ENCODE data around the gene SMAD3. TPM values are rescaled to one million over a fixed set of nuclear protein-coding genes. Genes with fewer than 3 reads are reported as not detected.

The SMAD3 gene
- total and polyA plus RNA-seq, 2 of the 4 experiments (the other 2 are of a cell fraction), result 71.0 to 177 TPM

DNA sequence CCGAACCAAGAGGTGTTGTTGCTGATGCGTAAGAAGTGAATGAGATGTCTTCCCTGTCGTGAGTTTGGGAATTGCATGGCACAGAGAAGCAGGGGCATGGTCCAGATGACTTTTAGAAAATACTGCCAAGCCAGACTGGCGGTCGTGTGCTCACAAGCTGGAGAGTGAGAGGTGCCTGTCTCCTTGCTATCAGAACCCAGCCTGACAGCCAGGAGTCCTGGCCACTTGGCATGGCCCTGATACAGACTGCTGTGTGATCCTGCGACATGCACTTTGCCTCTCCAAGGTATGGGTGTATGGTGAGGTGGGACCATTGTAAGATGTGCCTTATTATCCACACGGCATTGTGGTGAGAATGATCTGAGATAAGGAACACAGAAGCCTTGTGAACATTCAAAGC is 93.0 kb downstream of the SMAD3 start:
- Histone ChIP-seq H3K9me3 (ENCODE audit: control insufficient read depth, insufficient read depth, low read length) (no peaks in the 10 kb centered on the region; the same call in 1 of the 2 replicates), H2AFZ (replicated peaks; ENCODE audit: low read length, poor library complexity) (no peak overlapping the region), H3K9ac (ENCODE audit: low read depth, low read length) (no peak overlapping the region), H3K79me1 (ENCODE audit: low read depth in 1 of 2, low read length in 2 of 2) (peaks cover 46 to 90% of the 10 kb centered on the region in 2 experiments), H2AK9ac (replicated peaks; ENCODE audit: low read depth, low read length, poor library complexity) (no peak overlapping the region), H2BK5ac (ENCODE audit: low read depth, low read length, poor library complexity, severe bottlenecking) (peak overlapping the region; percentile 8), H3K9me1 (ENCODE audit: insufficient read depth, low read length) (peaks cover 45% of the 10 kb centered on the region), H2BK15ac (ENCODE audit: low read depth, low read length) (0 out of 3 replicates have a peak overlapping the region, but pooled peaks have one; percentile 3), H4K8ac (ENCODE audit: low read depth in 2 of 2, low read length in 2 of 2) (peak overlapping the region; percentile 15 to 76; a peak in 2 of 4 replicates), H3K4me3 (ENCODE audit: insufficient read depth, low read depth, low read length) (no peak overlapping the region), H3K4me2 (ENCODE audit: low read depth, low read length) (no peak overlapping the region), H3K4me1 (ENCODE audit: control insufficient read depth, insufficient read depth, low read length) (peaks cover 29% of the 10 kb centered on the region), H3K27me3 (ENCODE audit: control insufficient read depth, insufficient read depth, low read length) (no peaks in the 10 kb centered on the region), H4K91ac (ENCODE audit: insufficient read depth, low read depth, low read length) (no peak overlapping the region; the same call in 1 of the 2 replicates), H4K5ac (ENCODE audit: low read depth, low read length) (peak overlapping the region; percentile 37; the same call in 1 of the 2 replicates), H3K4ac (ENCODE audit: low read depth, low read length) (peak overlapping the region; percentile 9; the same call in 1 of the 2 replicates), H3K36me3 (ENCODE audit: control insufficient read depth, insufficient read depth, low read length) (peaks cover 45% of the 10 kb centered on the region), H3K18ac (ENCODE audit: low read depth, low read length) (peak overlapping the region; percentile 5; the same call in 1 of the 2 replicates), H2BK120ac (ENCODE audit: low read depth, low read length) (no peak overlapping the region), H3K56ac (ENCODE audit: extremely low read depth, insufficient read depth, low read length) (no peak overlapping the region), H3K23ac (ENCODE audit: low read depth, low read length) (peak overlapping the region; percentile 4; the same call in 1 of the 2 replicates), H3K27ac (ENCODE audit: insufficient read depth, low read length) (peak overlapping the region; percentile 46; the same call in 1 of the 2 replicates), H3K14ac (replicated peaks; ENCODE audit: low read depth, low read length) (no peak overlapping the region; the same call in 1 of the 2 replicates), H2AK5ac (ENCODE audit: low read depth, low read length) (peak overlapping the region; percentile 18), H4K20me1 (ENCODE audit: insufficient read depth, low read length) (peaks cover 40% of the 10 kb centered on the region), H2BK20ac (ENCODE audit: low read depth, low read length) (0 out of 2 replicates have a peak overlapping the region, but pooled peaks have one; percentile 4)
- DNase-seq, result no peak
- intact Hi-C loops (cut with micrococcal nuclease) (no loop called here), dilution Hi-C loops (cut with HindIII; ENCODE audit: low sequenced_read_pairs, unreplicated experiment) (no loop called here), in situ Hi-C loops (cut with MboI; ENCODE audit: low sequenced_read_pairs) (no loop called here)
- POLR2A ChIA-PET (ENCODE audit: unreplicated experiment), result no interaction called here
- no peak for TF ChIP-seq MAZ (IDR thresholded peaks at IDR 0.05; ENCODE audit: borderline replicate concordance, low read depth, low read length)
- CTCF ChIA-PET, result no interaction called here
- no peak for ATAC-seq (ENCODE audit: low read depth)
- 100% methylated on average over 1 of the region's 7 CpGs; no CpG with 5 or more reads in 1 of the 2 experiments for WGBS, 2 experiments (ENCODE audit: extremely low coverage in 2 of 2, insufficient read length in 1 of 2)
- BruUV-seq (replicated peaks), result no TSS peak
